ENCODE data around the gene CDK15. TPM values are rescaled to one million over a fixed set of nuclear protein-coding genes. Genes with fewer than 3 reads are reported as not detected.

Gene CDK15
- total RNA-seq, 4 donors from 2014 or later: 0.75 to 3.6 (median 1.2) TPM

GRCh38 chr2:201828220-201828619, 21.9 kb downstream of the CDK15 start:
- TF ChIP-seq CTCF (IDR thresholded peaks at IDR 0.05): no peak
- ATAC-seq (ENCODE audit: low FRiP score) (no peak), DNase-seq (ENCODE audit: low spot score) (no peak)

- no peak for ATAC-seq (ENCODE audit: low FRiP score)
- DNase-seq (ENCODE audit: low spot score): no peak
- no peak for TF ChIP-seq CTCF (IDR thresholded peaks at IDR 0.05)
Measured at GRCh38 chr2:201830666-201831065, 24.3 kb downstream of the CDK15 start.

DNA sequence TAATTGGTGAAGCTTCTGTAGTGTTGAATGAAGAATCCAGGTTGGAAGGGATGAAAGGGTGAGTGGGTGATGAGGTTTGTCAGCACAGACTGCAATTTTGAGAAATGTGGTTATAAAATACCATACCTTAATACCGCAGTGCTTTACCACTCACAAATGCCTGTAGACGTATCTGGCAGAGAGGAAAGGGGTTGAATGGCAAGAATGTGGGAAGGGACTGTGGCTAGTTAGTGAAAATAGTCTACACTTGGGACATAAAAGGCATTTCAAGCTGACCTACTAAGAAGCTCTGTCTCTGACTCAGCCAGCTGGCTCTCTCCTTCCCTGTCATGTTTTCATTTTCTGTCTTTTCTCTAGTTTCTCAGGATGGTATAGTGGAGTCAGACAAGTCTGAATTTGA, 25.1 kb downstream of the CDK15 start:
- DNase-seq (ENCODE audit: low spot score) (no peak), ATAC-seq (ENCODE audit: low FRiP score) (no peak)
- no peak for TF ChIP-seq CTCF (IDR thresholded peaks at IDR 0.05)

DNA sequence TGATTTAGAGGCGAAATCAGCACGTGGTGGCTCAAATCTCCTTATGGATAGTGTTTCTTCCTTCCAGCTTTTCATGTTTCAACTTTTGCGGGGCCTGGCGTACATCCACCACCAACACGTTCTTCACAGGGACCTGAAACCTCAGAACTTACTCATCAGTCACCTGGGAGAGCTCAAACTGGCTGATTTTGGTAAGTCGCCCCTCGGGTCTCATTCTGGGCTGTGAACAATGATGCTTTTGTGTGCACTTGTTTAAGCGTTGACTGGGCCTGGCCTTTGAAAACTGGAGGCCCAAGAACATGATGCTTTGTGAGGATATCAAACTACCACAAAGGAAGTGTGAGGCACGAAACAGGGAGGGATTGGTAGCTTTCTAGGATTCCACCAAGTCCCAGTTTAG, 27.4 kb downstream of the CDK15 start:
- no peak for ATAC-seq (ENCODE audit: low FRiP score)
- no peak for DNase-seq (ENCODE audit: low spot score)
- no peak for TF ChIP-seq CTCF (IDR thresholded peaks at IDR 0.05)

DNA sequence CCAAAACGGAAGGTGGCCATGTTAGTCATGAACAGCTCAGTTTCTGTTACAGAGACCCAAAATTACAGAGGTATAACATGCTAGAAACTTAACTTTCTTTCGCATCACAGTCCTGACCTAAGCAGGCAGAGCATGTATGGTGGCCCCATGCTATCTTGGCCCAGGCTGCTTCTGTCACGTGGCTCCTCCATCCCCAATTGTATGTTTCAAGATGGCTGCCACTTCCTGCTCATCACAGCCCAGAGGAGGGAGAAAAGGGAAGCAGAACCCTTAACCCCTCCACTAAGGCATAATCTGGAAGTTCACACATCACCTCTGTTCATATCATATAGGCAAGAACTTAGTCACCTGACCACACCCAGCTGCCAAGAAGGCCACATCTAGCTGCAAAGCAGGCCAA, 28.7 kb downstream of the CDK15 start:
- no peak for ATAC-seq (ENCODE audit: low FRiP score)
- TF ChIP-seq CTCF (IDR thresholded peaks at IDR 0.05): no peak
- no peak for DNase-seq (ENCODE audit: low spot score)

- DNase-seq (ENCODE audit: low spot score): no peak
- ATAC-seq (ENCODE audit: low FRiP score): no peak
- no peak for TF ChIP-seq CTCF (IDR thresholded peaks at IDR 0.05)
Measured at GRCh38 chr2:201837391-201837790, 31.1 kb downstream of the CDK15 start.

GRCh38 chr2:201837824-201838431, 31.6 kb downstream of the CDK15 start:
- no peak for DNase-seq (ENCODE audit: low spot score)
- no peak for ATAC-seq (ENCODE audit: low FRiP score)
- no peak for TF ChIP-seq CTCF (IDR thresholded peaks at IDR 0.05)

Data from omental fat pad (tissue), 4 donors.